Kidney glomerular epithelial cell (primary cell): ENCODE measurements around the gene HPN.
A peak's percentile ranks its signal among the peaks of the same experiment; 100 is the strongest.

ENCODE experiments used
- DNase-seq: peaks from one replicate; lab custom pipeline; 2025; lab: John Stamatoyannopoulos, UW

The HPN gene

DNA sequence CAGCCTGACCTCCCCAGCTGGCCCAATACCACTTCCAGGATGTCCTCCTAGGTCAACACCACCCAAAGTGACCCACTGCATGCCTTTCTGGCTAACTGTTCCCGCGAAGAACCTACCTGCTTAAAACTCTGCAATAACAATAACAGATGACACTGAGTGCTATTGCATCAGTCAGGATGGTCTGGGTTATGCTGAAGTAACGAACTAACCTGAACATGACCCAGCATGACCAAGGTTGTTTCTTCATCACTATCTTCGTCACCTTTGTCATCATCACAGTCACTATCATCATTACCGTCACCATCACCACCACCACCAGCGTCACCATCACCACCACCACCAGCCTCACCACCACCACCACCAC lies 63.5 kb downstream of the HPN start:
- no peak for DNase-seq

DNA sequence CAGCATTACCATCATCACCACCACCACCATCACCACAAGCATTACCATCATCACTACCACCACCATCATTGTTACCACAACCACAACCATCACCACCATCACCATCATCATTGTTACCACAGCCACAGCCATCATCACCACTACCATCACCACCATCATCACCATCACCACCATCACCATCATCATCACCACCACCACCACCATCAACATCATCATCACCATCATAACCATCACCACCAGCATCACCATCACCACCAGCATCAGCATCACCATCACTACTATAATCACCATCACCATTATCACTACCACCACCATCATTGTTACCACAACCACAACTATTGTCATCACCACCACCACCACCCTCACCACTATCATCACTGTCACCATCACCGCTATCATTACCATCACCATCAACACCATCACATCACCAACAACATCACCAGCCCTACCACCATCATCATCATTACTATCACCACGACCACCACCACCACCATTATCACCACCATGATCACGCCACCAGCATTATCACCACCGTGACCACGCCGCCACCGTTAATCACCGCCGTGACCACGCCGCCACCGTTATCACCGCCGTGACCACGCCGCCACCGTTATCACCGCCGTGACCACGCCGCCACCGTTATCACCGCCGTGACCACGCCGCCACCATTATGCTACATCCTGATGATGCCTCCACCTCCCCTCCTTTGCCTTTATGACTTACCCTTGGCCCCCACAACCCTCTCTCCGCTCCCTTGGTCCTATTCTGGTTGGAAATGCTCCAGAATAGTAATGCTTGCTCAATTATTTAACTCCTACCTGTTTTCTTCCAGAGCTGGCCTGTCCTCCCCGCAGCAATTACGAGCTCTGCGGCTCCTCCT lies 64.1 kb downstream of the HPN start:
- no peak for DNase-seq

DNA sequence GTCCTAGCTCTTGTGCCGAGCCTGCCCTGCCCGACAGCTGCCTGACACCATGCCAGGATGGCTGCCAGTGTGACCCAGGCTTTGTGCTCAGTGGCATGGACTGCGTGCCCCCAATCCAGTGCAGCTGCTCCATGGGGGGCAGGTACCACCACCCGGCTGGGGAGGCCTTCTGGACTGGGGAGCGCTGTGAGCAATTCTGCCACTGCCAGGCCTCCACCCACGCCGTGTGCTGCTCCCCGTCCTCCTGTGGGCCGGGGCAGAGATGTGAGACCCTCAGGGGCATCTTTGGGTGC lies 64.7 kb downstream of the HPN start:
- no peak for DNase-seq

DNA sequence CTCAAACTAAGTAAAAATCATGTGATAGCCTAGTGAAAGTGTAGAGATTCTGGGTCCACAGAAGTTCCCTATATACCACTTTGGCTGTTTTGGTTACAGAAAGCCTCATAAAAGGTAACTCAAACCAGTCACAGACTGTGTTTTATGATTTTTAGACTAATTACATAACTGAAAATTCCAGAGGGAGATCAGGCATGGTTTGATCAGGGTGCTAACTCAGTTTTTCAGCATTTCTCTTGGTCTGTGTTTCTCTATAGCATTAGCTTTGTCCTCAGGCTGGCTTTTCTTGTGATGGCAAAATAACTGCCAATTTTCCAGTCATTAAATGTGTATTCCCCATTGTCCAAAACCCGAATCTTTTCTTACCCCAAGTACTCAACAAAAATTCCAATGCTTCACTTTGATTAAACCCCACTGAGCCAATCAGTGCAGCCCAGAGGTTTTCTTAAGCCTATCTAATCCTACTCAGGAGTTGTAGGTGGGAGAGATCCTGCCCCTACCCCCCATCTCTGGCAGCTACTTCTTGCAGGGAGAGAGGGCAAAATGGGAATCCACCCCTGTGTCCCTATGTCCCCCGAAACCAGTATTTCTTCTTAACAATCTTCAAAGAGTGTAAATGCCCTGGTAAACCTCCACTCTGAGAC lies 65.5 kb downstream of the HPN start:
- DNase-seq: no peak

DNA sequence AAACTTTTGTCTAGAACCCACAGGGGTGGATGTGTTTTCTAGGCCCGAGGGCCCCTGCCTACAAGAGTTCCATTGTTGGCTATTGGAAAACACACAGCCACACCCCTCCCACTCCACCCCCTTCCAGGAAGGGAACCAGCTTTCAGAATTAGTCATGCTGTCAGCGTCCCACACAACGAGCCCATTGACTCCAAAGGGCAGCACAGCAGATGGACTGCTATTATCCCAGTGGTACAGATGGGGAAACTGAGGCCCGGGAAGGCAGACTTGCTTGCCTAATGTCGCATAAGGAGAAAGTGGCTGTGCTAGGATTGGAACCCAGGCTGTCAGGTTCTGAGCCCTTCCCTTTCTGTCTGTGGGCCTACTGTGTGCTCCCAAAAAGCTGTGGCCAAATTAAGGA lies 66.0 kb downstream of the HPN start:
- DNase-seq: no peak

- no peak for DNase-seq
Observed at GRCh38 chr19:35108730-35109129, 67.2 kb downstream of the HPN start.

DNA sequence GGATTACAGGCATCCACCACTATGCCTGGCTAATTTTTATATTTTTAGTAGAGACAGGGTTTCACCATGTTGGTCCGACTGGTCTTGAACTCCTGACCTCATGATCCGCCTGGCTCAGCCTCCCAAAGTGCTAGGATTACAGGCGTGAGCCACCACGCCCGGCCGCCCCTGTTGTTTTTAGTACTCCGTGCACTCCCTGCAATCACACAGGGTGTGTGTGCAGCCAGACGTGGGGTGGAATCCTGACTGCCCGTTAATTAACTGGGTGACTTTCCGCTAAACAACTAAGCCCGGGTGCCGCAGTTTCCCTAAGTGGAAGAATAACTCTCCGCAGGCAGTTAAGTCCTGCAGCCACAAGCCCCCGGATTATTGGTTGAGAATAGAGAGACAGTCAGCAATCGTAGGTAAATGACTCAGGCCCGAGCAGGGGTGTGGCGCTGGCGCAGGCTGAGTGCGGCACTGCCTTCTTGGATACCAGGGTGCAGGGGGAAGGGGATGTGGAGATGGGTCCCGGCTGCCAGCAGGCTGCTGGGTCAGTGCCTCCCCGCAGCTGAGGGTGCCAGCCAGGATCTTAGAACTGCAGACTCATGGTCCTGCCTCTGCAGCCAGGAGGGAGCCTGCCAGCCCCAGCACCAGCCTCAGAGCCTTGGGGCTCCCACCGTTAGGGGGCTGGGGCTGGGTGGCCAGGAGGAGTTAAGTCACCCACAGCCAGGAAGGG lies 68.0 kb downstream of the HPN start:
- DNase-seq: no peak

DNA sequence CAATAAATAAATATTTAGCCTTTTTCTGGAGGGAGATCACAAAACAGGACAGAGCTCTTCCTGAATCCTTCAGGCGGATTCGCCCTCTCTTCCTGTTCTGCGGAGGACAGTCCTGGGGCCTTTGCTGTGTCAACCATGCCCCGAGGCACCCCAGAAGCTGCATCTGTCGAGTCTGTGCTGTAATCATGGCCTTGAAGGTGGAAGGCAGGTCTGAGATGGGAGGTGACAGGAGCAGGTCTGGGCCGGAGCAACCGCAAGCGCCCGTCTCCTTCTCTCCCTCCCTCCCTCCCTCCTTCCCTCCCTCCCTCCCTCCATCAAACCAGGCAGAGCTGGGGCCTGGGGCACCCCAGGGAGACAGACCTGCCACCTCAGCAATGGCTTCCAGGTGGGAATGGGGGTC lies 69.5 kb downstream of the HPN start:
- DNase-seq: no peak

DNA sequence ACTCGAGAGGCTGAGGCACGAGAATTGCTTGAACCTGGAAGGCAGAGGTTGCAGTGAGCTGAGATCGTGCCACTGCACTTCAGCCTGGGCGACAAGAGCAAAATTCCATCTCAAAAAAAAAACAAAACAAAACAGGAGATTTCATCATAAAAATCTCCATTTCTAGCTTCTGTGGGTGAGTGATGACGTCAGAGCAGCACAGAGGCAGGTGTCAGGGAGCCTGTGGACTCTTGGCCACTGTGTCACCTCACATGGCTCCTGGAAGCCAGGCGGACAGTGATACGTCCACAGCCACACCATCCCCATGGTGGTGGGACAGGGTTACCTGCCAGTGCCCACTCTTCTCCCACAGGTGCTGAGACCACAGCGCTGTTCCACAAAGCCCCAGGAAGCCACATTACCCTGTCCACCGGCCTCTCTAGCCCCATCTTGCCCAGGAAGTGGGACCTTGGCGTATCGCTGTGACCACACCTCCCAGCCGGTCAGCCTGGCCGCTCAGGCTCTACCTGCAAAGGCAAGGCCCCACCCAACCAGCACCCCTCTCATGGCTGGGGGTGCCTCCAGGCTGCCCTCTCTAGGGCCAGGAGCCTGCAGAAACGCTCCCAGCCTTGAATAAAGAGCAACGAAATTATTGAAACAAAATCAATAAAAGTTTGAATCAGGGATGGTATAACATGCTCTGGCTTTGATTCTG lies 71.6 kb downstream of the HPN start:
- DNase-seq: no peak

DNA sequence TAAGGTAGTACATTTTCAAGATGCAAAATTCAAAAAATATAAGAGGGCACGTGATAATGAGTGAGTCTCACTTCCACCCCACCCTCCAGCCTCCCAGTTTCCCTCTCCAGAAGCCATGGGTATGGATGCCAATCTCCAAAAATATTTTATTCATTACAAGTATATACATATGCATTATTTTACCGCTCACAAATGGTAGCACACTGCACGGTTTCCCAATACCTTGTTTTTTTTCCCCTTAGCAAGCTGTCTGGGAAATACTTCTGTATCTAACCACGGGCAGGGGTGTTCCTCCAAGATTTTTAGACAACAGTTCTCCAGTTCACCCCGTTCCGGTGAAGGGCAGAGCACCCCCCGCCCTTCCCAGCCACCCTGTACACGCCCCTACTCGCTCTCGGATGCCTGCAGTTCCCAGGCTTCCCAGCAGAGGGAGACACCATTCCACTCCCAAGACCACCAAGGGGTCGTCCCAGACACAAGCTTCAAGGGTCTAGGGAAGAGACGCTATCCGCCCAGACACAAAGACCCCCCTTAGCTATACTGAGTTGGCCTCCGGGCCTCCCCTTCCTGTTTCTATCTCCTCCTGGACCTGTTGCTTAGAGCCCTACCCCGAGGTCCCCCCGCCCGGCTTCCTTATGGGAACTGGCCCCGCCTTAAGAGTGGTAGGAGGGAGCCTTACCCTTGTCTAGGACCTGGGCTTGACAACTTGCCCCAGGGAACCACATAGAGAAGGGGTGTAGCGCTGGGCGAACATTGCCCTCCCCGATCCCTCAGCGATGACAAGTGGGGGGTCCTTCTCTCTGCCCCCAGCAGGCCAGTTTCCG lies 73.0 kb downstream of the HPN start:
- peak; percentile 23 for DNase-seq

DNA sequence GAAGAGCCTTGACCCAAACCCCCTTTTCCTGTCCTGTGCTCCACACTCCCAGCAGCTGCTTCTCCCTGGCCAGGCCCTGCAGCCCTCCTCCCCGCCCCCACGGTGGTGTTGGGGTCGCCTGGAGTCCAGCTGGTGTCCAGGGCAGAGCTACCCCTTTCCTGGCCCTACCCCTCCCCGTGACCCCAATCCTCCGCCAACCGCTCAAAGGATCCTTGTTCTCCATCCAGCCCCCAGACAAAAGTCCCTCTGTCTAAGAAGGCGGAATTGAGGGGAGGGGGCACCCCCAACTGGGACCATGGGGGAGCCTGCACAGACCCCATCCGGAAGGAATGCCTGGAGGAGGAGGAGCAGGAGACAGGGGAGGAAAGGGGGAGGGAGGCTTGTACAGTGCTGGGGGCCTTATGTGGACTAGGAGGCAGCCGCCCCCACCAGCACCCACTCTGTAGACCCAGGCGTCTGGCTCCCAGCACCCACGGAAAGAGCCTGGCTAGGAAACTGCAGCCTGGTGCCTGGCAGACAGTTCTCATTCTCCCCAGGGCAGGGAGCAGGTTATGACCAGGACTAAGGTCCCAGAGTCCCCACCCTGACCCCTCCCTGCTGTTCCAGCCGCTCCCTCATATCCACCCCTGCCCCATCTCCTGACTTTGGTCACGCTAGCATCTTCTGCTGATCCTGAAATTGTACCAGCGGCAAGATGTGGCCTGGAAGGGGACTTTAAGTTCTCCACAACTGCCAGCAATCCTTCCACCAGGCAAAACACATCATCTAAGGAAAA lies 73.8 kb downstream of the HPN start, which contains the start of gene FXYD3:
Gene FXYD3 (plus strand): TSS at position 647 of the 775 bp plus-strand sequence. CDS start 3,554 bp downstream, outside the sequence.
- no peak for DNase-seq
